Endometrial microvascular endothelial cells (primary cell): ENCODE results near the gene SH2D6. TPM values are rescaled to one million over a fixed set of nuclear protein-coding genes. Genes with fewer than 3 reads are reported as not detected.
"Not testable (repeated sequence)": the region's sequence is repeated elsewhere in the genome, so short reads cannot be mapped to it uniquely, and the experiment has no call there.

ENCODE experiments used
- in situ Hi-C: cut with HindIII; loops from 2 replicates; pipeline ENCODE4 v1.10.0; 2017; ENCODE audit warnings: low sequenced_read_pairs, low pct_unique_long_range_greater_than_20kb; ENCODE audit errors: inconsistent ontology term
- total RNA-seq: library from RNA; depleted of rRNA; stranded (reverse); fragments of >200 nt; gene quantifications from one replicate; pipeline ENCODE4 v1.2.3, GENCODE V29; 2015; ENCODE audit errors: inconsistent ontology term

SH2D6 gene
- total RNA-seq, 1 donor from 2014 or later = not detected

GRCh38 chr2:85435981-85436835 lies 17.7 kb downstream of the SH2D6 start:
- in situ Hi-C loops = no loop called here

DNA sequence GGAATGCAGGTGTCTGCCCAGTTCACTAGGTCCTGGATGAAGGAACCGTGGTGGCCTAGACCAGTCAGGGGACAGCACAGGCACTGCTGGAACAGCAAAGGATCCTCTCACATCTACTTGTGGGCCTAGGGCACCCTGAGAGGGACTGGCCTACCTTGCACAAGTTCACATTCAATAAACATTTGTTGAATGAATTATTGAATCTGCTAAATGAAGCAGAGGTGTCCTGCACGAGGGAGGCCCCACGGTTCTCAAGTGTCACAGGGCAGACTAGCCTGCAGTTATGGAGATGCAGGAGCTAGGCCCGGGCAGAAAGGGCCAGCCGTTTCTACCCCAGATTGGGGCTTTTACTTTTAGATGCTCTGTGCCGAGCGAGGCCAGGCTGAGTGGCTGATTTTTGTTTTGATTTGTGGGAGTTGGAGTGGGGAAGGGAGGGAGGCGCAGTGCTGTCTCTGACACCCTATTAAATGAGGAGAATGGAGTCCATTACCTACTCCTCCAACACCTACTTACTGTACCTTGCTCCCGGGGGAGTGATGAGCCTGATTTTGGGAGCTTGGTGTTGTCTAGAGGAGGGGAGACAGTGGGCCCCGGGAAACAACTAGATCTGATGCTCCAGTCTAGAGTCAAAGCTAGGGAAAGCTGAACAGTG lies 18.4 kb downstream of the SH2D6 start:
- in situ Hi-C loops = no loop called here

- in situ Hi-C loops = no loop called here
Observed at GRCh38 chr2:85437488-85438200, 19.1 kb downstream of the SH2D6 start.

DNA sequence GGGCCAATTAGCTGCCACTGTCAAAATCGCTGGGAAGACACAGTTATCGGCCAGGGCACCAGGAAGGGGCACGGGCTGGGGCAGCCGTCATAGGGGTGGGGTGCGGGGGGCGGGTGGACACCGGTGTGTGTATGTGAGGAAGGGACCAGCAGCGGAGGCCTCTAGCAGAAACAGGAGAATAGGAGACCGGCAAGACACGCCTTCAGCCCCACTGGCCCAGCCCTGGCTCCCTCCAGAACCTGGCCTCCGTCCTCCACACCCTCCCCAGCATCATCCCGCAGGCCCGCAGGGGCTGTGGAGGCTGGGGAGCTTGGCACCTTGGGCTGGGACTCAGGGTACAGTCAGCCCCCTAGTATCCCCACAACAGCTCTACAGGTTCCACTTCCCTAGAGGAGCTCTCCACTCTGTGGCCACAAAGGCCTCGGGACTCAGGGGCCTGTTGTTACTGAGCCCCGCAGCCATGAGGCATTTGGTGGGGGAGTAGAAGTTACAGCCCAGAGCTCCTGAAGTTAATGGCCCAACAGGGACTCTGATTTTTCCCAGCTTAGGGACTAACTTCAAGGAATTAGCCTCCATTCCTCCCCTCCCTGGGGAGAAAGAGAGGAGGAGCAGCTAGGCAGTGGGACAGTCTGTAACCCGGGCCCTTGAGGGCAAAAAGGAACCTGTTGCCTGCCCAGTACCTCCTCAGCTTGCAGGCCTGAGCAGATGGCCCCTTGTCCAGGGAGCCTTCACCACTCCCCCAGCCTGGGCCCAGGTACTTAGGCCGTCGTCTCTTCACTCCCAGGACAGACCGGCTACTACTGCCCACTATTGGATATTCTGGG lies 19.9 kb downstream of the SH2D6 start:
- in situ Hi-C loops = no loop called here

DNA sequence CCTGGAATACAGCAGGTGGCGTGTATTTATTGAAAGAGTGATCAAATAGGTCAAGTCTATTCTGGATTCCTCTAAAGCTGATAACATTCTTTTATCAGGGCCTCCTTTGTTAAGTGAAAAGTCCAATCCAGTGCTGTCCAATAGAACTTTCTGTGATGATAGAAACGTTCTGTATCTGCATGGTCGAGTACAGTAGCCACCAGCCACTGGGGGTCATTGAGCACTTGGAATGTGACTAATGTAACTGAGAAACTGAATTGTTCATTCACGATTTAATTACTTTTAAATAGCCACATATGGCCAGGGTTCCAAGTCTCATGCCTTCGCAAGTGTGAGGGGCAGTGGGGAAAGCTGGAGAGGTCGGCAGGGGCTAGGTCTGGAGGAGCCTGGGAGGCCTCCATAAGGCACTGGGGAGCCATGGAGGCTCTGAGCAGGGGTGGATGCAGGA lies 20.5 kb downstream of the SH2D6 start:
- in situ Hi-C loops = no loop called here

- in situ Hi-C loops = not testable (repeated sequence)
Observed at GRCh38 chr2:85439569-85439968, 21.1 kb downstream of the SH2D6 start.

DNA sequence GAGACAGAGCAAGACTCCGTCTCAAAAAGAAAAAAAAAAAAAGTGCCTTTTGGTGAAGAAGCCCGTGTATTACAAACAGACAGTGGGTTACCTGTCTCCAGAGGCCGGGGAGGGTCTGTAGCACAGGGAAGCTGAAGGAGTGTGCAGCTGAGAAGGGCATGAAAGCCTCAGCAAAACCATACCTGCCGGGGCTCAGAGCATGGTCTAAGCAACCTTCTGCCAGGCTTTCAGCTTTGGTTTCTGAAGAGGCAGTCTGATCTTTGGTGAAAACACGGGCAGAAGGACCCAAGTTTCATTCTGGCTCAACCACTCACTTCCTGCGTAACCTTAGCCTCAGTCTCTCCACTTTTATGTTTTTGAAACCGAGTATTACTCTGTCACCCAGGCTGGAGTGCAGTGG lies 21.5 kb downstream of the SH2D6 start:
- in situ Hi-C loops = no loop called here

DNA sequence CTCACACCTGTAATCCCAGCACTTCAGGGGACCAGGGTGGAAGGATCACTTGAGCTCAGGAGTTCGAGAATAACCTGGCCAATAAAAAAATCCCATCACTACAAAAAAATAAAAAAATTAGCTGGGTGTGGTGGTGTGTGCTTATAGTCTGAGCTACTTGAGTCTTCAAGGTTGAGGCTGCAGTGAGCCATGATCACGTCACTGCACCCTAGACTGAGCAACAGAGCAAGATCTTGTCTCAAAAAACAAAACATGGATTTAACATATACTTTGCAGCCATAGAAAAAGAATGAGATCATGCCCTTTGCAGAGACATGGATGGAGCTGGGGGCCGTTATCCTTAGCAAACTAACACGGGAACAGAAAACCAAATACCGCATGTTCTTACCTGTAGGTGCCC lies 22.2 kb downstream of the SH2D6 start:
- in situ Hi-C loops = no loop called here

GRCh38 chr2:85441864-85442263 lies 23.4 kb downstream of the SH2D6 start:
- in situ Hi-C loops = no loop called here

DNA sequence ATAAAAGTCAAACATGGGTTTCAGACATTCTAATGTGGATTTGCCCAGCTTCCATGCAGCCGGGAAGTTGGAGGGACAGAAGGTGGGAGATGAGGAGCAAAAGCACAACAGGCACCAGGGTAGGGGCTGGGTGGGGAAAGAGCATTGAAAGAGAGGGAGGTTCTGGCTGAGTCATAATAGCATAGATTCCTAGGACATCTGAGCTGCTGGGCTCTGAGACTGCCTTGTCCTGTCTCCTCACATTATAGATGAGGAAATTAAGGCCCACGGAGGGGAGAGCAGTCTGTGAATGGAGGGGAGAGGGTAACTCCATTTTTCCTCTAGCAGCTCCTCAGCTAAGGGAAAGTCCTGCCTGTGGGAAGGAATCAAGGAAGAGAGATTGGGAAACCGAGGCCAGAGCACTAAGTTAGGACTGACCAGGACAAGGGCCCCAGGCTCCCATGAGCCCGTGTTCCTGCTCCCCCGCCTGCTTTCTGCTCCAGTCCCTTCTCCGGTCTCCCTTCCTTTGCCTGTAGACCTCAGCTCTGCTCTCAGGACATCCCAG lies 26.2 kb downstream of the SH2D6 start:
- in situ Hi-C loops = no loop called here

- in situ Hi-C loops = no loop called here
Observed at GRCh38 chr2:85445316-85446295, 27.1 kb downstream of the SH2D6 start.

DNA sequence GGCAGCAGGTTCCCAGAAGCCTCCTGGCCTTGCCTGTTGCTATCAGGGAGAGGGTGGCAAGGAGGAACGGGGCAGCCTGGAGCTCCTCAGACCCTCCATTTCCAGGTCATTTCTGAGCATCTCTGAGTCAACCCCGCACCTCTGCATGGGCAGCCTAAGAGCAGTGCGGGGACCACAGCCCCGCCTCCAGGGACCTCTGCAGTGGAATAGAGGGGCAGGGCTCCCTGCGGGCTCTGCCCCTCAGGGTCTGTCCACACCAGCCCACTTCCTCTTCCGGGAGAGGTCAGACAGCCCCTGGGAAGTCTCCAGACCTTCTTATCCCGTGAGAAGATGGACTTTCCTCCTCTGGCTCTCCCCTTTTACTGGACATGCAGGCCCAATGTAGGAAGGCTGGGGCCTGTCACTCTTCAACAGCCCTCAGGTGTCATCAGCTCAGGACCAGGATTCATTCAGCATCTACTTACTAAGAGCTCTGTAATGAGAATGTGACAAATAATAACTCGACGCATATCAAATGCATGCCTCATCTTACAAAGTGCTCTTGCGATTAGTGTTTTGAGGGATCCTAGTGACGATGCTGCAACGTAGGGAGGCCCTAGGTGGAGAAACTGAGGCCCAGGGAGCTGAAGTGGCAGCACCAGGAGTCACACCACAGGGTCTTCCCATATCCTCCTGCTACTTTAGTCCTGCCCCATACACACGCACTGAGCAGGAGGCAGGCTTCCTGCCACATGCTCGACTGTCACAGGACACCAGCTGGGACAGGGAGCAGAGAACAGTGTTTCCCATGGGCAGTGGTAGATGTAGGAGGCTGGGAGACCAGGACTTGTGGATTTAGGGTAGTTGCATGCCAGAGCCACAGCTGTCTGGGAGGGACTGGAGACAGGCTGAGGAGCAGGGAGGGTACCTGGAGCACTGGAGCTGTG lies 28.0 kb downstream of the SH2D6 start:
- in situ Hi-C loops = no loop called here

DNA sequence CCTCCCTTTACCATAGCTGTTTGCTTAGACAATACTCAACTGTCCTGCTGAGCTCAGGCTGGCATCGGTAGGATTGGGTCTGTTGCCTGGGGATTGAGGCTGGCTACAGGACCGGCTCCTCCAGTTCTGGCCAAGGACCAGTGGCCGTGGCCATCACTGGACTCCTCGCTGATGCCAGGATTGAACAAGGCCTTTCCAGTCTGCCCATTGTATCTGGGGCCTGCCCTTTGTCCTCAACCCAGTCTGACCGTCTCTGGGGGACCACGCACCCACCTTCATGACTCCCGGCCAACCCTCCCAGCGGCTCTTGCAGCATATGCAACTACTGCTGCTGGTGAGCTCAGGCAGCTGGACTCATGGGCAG lies 28.7 kb downstream of the SH2D6 start:
- in situ Hi-C loops = no loop called here

DNA sequence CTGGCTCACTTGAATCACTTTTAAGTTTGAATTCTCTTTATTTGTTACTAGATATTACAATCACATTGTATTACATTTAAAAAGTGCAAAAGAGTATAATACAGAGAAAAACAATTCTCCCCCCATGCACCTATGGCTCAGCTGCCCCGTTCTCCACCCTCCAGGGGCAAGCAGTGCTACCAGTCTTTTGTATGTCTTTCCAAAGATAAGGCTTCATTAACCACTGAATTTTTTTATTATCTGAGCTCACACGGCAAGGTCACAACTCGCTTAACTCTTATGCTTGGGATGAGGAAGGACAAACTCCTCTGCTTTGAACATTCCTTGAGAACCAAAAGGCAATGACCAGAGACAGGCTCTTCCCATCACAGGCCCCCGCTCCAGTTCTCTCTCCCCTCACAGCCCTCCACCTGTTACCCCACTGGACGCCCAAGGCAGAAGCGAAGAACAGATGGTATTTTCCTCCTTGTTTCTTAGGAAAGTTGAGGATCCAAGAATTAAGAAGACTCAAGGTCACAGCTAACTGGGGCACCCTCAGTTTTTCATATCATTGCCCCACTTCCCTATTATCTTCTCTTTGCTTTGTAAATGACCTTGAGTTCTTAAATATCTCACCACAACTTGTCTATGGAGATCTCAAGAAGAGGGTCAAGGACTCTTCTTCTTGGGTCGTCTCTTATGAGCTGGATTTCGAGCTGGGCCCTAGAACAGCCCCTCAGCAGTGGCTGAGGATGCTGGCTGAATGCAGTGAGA lies 30.1 kb downstream of the SH2D6 start:
- in situ Hi-C loops = no loop called here

GRCh38 chr2:85449214-85449588 lies 30.7 kb downstream of the SH2D6 start:
- in situ Hi-C loops = no loop called here

DNA sequence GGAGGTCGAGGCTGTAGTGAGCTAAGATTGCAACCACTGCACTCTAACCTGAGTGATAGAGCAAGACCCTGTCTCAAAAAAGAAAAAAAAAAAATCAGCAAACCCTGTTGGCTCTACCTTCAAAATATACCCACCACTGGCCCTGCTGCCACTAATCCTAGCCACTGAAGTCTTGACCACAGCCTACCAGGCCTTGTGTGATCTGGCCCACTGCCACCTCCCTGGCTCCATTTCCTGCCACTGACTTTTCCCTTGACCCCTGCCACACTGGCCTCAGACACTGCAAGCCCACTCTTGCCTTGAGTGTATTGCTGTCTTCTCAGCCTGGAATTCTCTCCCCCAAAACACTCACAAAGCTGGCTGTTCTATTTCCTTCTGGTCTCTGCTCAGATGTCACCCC lies 33.7 kb downstream of the SH2D6 start:
- in situ Hi-C loops = no loop called here
